Measurements from ENCODE around the gene CRACR2B.

The CRACR2B gene

GRCh38 chr11:811446-812245, 16.1 kb upstream of the CRACR2B start:
- H3K27ac ChIP-seq (ENCODE audit: insufficient read depth, low read depth, low read length, poor library complexity, severe bottlenecking): no peak overlapping the region
- H3K4me1 ChIP-seq (ENCODE audit: control insufficient read depth, insufficient read depth, low read length): peaks cover 15% of the 10 kb centered on the region
- H3K36me3 ChIP-seq (ENCODE audit: control insufficient read depth, insufficient read depth, low read length): peaks cover 26% of the 10 kb centered on the region
- 92 to 94% methylated on average over 14 of the region's 14 CpGs for WGBS, 2 experiments
- no peak overlapping the region for H3K4me3 ChIP-seq (ENCODE audit: insufficient read depth, low read depth, low read length)
- H3K9me3 ChIP-seq (ENCODE audit: control insufficient read depth, low read length): no peaks in the 10 kb centered on the region
- no peaks in the 10 kb centered on the region for H3K27me3 ChIP-seq (ENCODE audit: control insufficient read depth, insufficient read depth, low read length, poor library complexity, severe bottlenecking)

GRCh38 chr11:812390-812789, 15.3 kb upstream of the CRACR2B start:
- Histone ChIP-seq H3K4me3 (ENCODE audit: insufficient read depth, low read depth, low read length) (no peak overlapping the region), H3K36me3 (ENCODE audit: control insufficient read depth, insufficient read depth, low read length) (peaks cover 26% of the 10 kb centered on the region), H3K4me1 (ENCODE audit: control insufficient read depth, insufficient read depth, low read length) (peaks cover 15% of the 10 kb centered on the region), H3K27me3 (ENCODE audit: control insufficient read depth, insufficient read depth, low read length, poor library complexity, severe bottlenecking) (no peaks in the 10 kb centered on the region), H3K9me3 (ENCODE audit: control insufficient read depth, low read length) (no peaks in the 10 kb centered on the region), H3K27ac (ENCODE audit: insufficient read depth, low read depth, low read length, poor library complexity, severe bottlenecking) (no peak overlapping the region)
- WGBS, 2 experiments: 94 to 96% methylated on average over 3 of the region's 3 CpGs

GRCh38 chr11:813072-813455, 14.7 kb upstream of the CRACR2B start:
- Histone ChIP-seq H3K9me3 (ENCODE audit: control insufficient read depth, low read length) (no peaks in the 10 kb centered on the region), H3K27me3 (ENCODE audit: control insufficient read depth, insufficient read depth, low read length, poor library complexity, severe bottlenecking) (no peaks in the 10 kb centered on the region), H3K4me1 (ENCODE audit: control insufficient read depth, insufficient read depth, low read length) (peaks cover 15% of the 10 kb centered on the region), H3K36me3 (ENCODE audit: control insufficient read depth, insufficient read depth, low read length) (peaks cover 26% of the 10 kb centered on the region), H3K4me3 (ENCODE audit: insufficient read depth, low read depth, low read length) (no peak overlapping the region), H3K27ac (ENCODE audit: insufficient read depth, low read depth, low read length, poor library complexity, severe bottlenecking) (no peak overlapping the region)
- 94 to 95% methylated on average over 6 of the region's 6 CpGs for WGBS, 2 experiments

GRCh38 chr11:813456-814096, 14.1 kb upstream of the CRACR2B start:
- no peak overlapping the region for H3K4me3 ChIP-seq (ENCODE audit: insufficient read depth, low read depth, low read length)

GRCh38 chr11:815675-816432, 11.9 kb upstream of the CRACR2B start:
- no peak overlapping the region for H3K4me3 ChIP-seq (ENCODE audit: insufficient read depth, low read depth, low read length)
- H3K9me3 ChIP-seq (ENCODE audit: control insufficient read depth, low read length): no peaks in the 10 kb centered on the region
- H3K4me1 ChIP-seq (ENCODE audit: control insufficient read depth, insufficient read depth, low read length): peaks cover 21% of the 10 kb centered on the region
- no peak overlapping the region for H3K27ac ChIP-seq (ENCODE audit: insufficient read depth, low read depth, low read length, poor library complexity, severe bottlenecking)
- WGBS, 2 experiments: 93 to 94% methylated on average over 11 of the region's 11 CpGs
- H3K36me3 ChIP-seq (ENCODE audit: control insufficient read depth, insufficient read depth, low read length): peaks cover 26% of the 10 kb centered on the region
- no peaks in the 10 kb centered on the region for H3K27me3 ChIP-seq (ENCODE audit: control insufficient read depth, insufficient read depth, low read length, poor library complexity, severe bottlenecking)

More at GRCh38 chr11:813456-814096, 14.1 kb upstream of the CRACR2B start:
- Histone ChIP-seq H3K36me3 (ENCODE audit: control insufficient read depth, insufficient read depth, low read length) (peaks cover 26% of the 10 kb centered on the region), H3K27me3 (ENCODE audit: control insufficient read depth, insufficient read depth, low read length, poor library complexity, severe bottlenecking) (no peaks in the 10 kb centered on the region), H3K27ac (ENCODE audit: insufficient read depth, low read depth, low read length, poor library complexity, severe bottlenecking) (no peak overlapping the region), H3K9me3 (ENCODE audit: control insufficient read depth, low read length) (no peaks in the 10 kb centered on the region), H3K4me1 (ENCODE audit: control insufficient read depth, insufficient read depth, low read length) (peaks cover 15% of the 10 kb centered on the region)
- WGBS, 2 experiments: 94 to 96% methylated on average over 9 of the region's 9 CpGs

- Histone ChIP-seq H3K4me1 (ENCODE audit: control insufficient read depth, insufficient read depth, low read length) (peaks cover 17% of the 10 kb centered on the region), H3K36me3 (ENCODE audit: control insufficient read depth, insufficient read depth, low read length) (peaks cover 25% of the 10 kb centered on the region), H3K27me3 (ENCODE audit: control insufficient read depth, insufficient read depth, low read length, poor library complexity, severe bottlenecking) (no peaks in the 10 kb centered on the region), H3K4me3 (ENCODE audit: insufficient read depth, low read depth, low read length) (no peak overlapping the region), H3K9me3 (ENCODE audit: control insufficient read depth, low read length) (no peaks in the 10 kb centered on the region), H3K27ac (ENCODE audit: insufficient read depth, low read depth, low read length, poor library complexity, severe bottlenecking) (no peak overlapping the region)
- 74 to 83% methylated on average over 8 to 11 of the region's 11 CpGs for WGBS, 2 experiments
These were observed 11.3 kb upstream of the CRACR2B start for GRCh38 chr11:816433-816779.

GRCh38 chr11:818396-819128, 9.2 kb upstream of the CRACR2B start, which contains the start of gene PNPLA2:
Gene PNPLA2 (plus strand): TSS chr11:818914. CDS start chr11:819719, 805 bp downstream.
- Histone ChIP-seq H3K27ac (ENCODE audit: insufficient read depth, low read depth, low read length, poor library complexity, severe bottlenecking) (no peak within 1 kb of the TSS), H3K36me3 (ENCODE audit: control insufficient read depth, insufficient read depth, low read length) (peaks cover 4% of the 10 kb centered on the region), H3K9me3 (ENCODE audit: control insufficient read depth, low read length) (no peaks in the 10 kb centered on the region), H3K27me3 (ENCODE audit: control insufficient read depth, insufficient read depth, low read length, poor library complexity, severe bottlenecking) (no peaks in the 10 kb centered on the region), H3K4me1 (ENCODE audit: control insufficient read depth, insufficient read depth, low read length) (peaks cover 12% of the 10 kb centered on the region), H3K4me3 (ENCODE audit: insufficient read depth, low read depth, low read length) (peak within 1 kb of the TSS; percentile 58)
- 67 to 68% methylated on average over 20 of the region's 20 CpGs for WGBS, 2 experiments

- no peak overlapping the region for H3K27ac ChIP-seq (ENCODE audit: insufficient read depth, low read depth, low read length, poor library complexity, severe bottlenecking)
- peaks cover 4% of the 10 kb centered on the region for H3K36me3 ChIP-seq (ENCODE audit: control insufficient read depth, insufficient read depth, low read length)
- 3% methylated on average over 96 of the region's 96 CpGs for WGBS, 2 experiments
These were observed 8.4 kb upstream of the CRACR2B start for GRCh38 chr11:819129-819931.

GRCh38 chr11:819943-820649, 7.6 kb upstream of the CRACR2B start:
- WGBS, 2 experiments: 12 to 13% methylated on average over 47 of the region's 47 CpGs
- Histone ChIP-seq H3K4me1 (ENCODE audit: control insufficient read depth, insufficient read depth, low read length) (peaks cover 12% of the 10 kb centered on the region), H3K36me3 (ENCODE audit: control insufficient read depth, insufficient read depth, low read length) (peaks cover 9% of the 10 kb centered on the region), H3K9me3 (ENCODE audit: control insufficient read depth, low read length) (no peaks in the 10 kb centered on the region), H3K27ac (ENCODE audit: insufficient read depth, low read depth, low read length, poor library complexity, severe bottlenecking) (no peak overlapping the region), H3K27me3 (ENCODE audit: control insufficient read depth, insufficient read depth, low read length, poor library complexity, severe bottlenecking) (no peaks in the 10 kb centered on the region), H3K4me3 (ENCODE audit: insufficient read depth, low read depth, low read length) (peak overlapping the region; percentile 58)

More at GRCh38 chr11:819129-819931, 8.4 kb upstream of the CRACR2B start:
- Histone ChIP-seq H3K9me3 (ENCODE audit: control insufficient read depth, low read length) (no peaks in the 10 kb centered on the region), H3K27me3 (ENCODE audit: control insufficient read depth, insufficient read depth, low read length, poor library complexity, severe bottlenecking) (no peaks in the 10 kb centered on the region), H3K4me3 (ENCODE audit: insufficient read depth, low read depth, low read length) (peak overlapping the region; percentile 58), H3K4me1 (ENCODE audit: control insufficient read depth, insufficient read depth, low read length) (peaks cover 12% of the 10 kb centered on the region)

Measured in ectodermal cell (in vitro differentiated cells).